Prostate gland (tissue), 2 donors: ENCODE data around the gene METTL26. TPM values are rescaled to one million over a fixed set of nuclear protein-coding genes. Genes with fewer than 3 reads are reported as not detected.

ENCODE experiments used
- DNase-seq: peaks from one replicate; pipeline ENCODE4 v3.0.0-alpha.2; 2019; ENCODE audit warnings: low spot score
- H3K27ac ChIP-seq, 2 donors: fragments of 200-600 bp; sonication (generic); 2 replicates each; pipeline ENCODE4 v1.5.1; 2017 to 2019
- H3K27me3 ChIP-seq: fragments of 200-600 bp; sonication (generic); replicated peaks from 2 replicates; pipeline ENCODE4 v1.5.1; 2019; ENCODE audit not compliant: insufficient read depth
- H3K36me3 ChIP-seq, 2 donors: fragments of 200-600 bp; sonication (generic); 1 replicate in 1 of 2; 2 replicates in 1 of 2; pipeline versions ENCODE4 v1.5.1 to v1.8.1; 2017 to 2019
- H3K4me1 ChIP-seq: fragments of 200-600 bp; sonication (generic); replicated peaks from 2 replicates; pipeline ENCODE4 v1.5.1; 2019
- H3K4me3 ChIP-seq, 2 donors: fragments of 200-600 bp; sonication (generic); 2 replicates each; pipeline ENCODE4 v1.5.1; 2017 to 2019
- H3K9me3 ChIP-seq: fragments of 200-600 bp; sonication (generic); 2 replicates; pipeline ENCODE4 v1.5.1; 2017
- POLR2A ChIP-seq: fragments of 450-650 bp; IDR thresholded peaks from one replicate; pipeline ENCODE4 v1.6.1; 2016; ENCODE audit warnings: antibody characterized with exemption, mild to moderate bottlenecking
- POLR2AphosphoS5 ChIP-seq: sonication (generic); formaldehyde crosslinking; IDR thresholded peaks from one replicate; pipeline ENCODE4 v1.6.1; 2017; ENCODE audit warnings: antibody characterized with exemption
- WGBS: methylation state at CpG from one replicate; pipeline ENCODE4 v1.1.5; 2018; 5-methylcytosine and 5-hydroxymethylcytosine counted together
- intact Hi-C: fragments of 100-400 bp; cut with DNase I; formaldehyde crosslinking; loops from one replicate; pipeline ENCODE4 v1.14.2; 2022
- total RNA-seq, 2 donors: library from RNA; depleted of rRNA; stranded (reverse); fragments of >200 nt; gene quantifications; one replicate each; pipeline ENCODE4 v1.1.0, GENCODE V29; 2016
- TF ChIP-seq, protein P1 (sequence below), 4 experiments: fragments of 200-600 bp in 2 of 4; fragments of 450-650 bp in 2 of 4; sonication (generic) in 2 of 4; IDR thresholded peaks; 1 replicate in 3 of 4; 2 replicates in 1 of 4; pipeline ENCODE4 v1.5.1; 2016 to 2019; ENCODE audit warnings: antibody characterized with exemption in 4 of 4, mild to moderate bottlenecking in 2 of 4, moderate library complexity in 2 of 4

Gene METTL26
- total RNA-seq, 2 donors from 2014 or later: 179 to 207 TPM

DNA sequence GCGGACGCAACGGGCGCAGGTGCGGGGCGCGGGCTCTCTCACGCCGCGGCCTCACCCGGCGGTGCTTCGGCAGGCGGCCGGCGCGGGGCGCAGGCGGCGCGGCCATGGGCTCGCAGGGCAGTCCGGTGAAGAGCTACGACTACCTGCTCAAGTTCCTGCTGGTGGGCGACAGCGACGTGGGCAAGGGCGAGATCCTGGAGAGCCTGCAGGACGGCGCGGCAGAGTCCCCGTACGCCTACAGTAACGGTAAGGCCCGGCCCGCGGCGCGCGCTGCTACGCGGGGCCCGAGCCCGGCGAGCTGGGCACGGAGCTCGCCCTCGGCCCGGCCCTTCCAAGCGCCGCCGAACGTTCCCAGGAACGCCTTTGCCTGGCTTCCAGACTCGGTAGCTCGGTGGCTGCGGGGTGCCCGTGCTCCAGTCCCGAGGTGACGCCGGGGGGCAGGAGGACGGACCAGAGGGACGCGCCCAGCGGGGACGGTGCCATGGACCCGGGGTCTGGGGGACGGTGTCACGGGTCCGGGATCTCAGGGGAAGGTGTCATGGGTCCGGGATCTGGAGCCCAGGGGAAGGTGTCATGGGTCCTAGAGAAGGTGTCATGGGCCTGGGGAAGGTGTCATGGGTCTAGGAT is 45.8 kb downstream of the METTL26 start:
- no peak for DNase-seq
- Histone ChIP-seq H3K36me3 (no peaks in the 10 kb centered on the region), H3K27ac (peak overlapping the region; percentile 87 to 89), H3K4me3 (peak overlapping the region; percentile 70 to 87), H3K27me3 (no peaks in the 10 kb centered on the region), H3K4me1 (peaks cover 16% of the 10 kb centered on the region), H3K9me3 (no peaks in the 10 kb centered on the region)
- 1% methylated on average over 38 of the region's 71 CpGs for WGBS
- TF ChIP-seq, protein P1, sequence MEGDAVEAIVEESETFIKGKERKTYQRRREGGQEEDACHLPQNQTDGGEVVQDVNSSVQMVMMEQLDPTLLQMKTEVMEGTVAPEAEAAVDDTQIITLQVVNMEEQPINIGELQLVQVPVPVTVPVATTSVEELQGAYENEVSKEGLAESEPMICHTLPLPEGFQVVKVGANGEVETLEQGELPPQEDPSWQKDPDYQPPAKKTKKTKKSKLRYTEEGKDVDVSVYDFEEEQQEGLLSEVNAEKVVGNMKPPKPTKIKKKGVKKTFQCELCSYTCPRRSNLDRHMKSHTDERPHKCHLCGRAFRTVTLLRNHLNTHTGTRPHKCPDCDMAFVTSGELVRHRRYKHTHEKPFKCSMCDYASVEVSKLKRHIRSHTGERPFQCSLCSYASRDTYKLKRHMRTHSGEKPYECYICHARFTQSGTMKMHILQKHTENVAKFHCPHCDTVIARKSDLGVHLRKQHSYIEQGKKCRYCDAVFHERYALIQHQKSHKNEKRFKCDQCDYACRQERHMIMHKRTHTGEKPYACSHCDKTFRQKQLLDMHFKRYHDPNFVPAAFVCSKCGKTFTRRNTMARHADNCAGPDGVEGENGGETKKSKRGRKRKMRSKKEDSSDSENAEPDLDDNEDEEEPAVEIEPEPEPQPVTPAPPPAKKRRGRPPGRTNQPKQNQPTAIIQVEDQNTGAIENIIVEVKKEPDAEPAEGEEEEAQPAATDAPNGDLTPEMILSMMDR (IDR thresholded peaks at IDR 0.05): no peak
- peak; percentile 57 for TF ChIP-seq POLR2A
- intact Hi-C loops: no loop called here

DNA sequence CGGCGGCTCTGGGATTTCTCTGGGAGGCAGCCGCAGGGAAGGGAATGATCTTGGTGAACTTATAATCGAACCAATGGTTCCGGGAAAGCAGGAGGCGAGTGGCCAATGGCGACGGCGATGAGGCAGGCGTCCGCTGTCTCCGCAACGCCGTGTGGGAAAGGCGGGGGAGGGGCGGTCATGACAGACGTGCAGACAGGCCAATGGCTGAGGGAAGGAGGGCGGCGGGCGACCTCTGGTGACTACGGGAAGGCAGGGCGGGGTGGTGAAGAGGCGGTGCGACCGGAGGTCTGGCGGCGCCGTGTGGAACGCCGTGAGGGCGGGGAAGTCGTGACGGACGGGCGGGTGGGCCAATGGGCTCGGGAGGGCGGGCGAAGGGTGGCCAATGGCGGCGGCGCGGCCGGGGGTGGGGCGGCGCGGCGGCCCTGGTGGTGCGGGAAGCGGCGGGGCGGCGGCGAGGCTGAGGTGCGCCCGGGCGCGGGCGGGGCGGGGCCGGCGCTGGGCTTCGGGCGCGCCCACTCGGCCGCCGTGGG is 46.4 kb downstream of the METTL26 start, which contains the start of gene RAB40C:
Gene RAB40C (plus strand): TSS at position 409 of the 530 bp plus-strand sequence. CDS start 226 bp downstream, outside the sequence.
- H3K4me1 ChIP-seq: peaks cover 16% of the 10 kb centered on the region
- under 1% methylated on average over 51 of the region's 67 CpGs for WGBS
- intact Hi-C loops: loop anchor here (2.0 kb wide), 1 partner anchor 47 kb away; the partner anchor contains the start of gene METTL26

DNA sequence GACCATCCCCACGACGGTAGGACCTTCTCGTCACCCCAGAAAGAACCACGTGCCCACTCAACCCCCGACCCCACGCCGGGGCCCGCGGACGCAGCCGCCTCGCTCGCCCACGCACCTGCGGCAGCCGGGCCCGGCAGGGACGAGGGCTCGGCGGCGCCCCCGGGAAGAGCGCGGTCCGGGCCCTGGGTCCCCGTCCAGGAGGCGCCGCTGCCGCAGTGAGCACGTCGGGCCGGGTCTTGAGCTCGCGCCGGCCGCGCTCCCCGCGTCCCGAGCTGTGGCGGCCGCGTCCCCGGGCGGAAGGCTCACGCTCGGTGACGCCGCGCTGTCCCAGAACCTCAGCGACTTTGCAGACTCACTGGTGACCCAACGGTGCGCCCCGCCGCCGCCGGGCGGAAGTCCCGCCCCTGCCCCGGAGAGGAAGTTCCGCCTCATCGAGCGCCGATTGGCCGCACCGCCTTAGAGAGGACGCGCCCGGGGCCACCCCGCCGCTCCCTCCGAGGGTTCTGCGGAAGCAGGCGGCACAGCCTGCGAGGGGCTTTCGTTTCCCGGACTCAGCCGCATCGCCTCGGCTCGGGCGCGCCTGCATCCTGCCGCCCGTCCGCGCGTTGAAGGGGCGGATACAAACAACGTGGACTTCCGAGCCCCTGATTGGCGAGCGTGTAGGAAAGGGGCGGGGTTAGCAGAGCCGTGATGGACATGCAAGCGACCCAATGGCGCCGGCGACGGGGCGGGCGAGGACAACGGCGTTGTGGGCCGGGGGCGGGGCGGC is 47.0 kb downstream of the METTL26 start:
- H3K36me3 ChIP-seq: no peaks in the 10 kb centered on the region
- peak overlapping the region; percentile 70 for H3K4me3 ChIP-seq
- H3K27me3 ChIP-seq: no peaks in the 10 kb centered on the region
- TF ChIP-seq, protein P1 (IDR thresholded peaks at IDR 0.05): peak in 1 of 4 experiments; percentile 20
- peak; percentile 83 for TF ChIP-seq POLR2AphosphoS5
- TF ChIP-seq POLR2A: peak; percentile 88
- H3K4me1 ChIP-seq: peaks cover 12% of the 10 kb centered on the region
- peak overlapping the region; percentile 95 to 98 for H3K27ac ChIP-seq
- H3K9me3 ChIP-seq: no peaks in the 10 kb centered on the region
- peak; percentile 97 for DNase-seq
- intact Hi-C loops: loop anchor here (2.0 kb wide), 1 partner anchor 48 kb away; the partner anchor contains the start of gene METTL26
- WGBS: under 1% methylated on average over 104 of the region's 107 CpGs

More for the DNA sequence above, 46.4 kb downstream of the METTL26 start, which contains the start of gene RAB40C:
- Histone ChIP-seq H3K27me3 (no peaks in the 10 kb centered on the region), H3K27ac (peak within 1 kb of the TSS; percentile 95 to 98), H3K9me3 (no peaks in the 10 kb centered on the region), H3K4me3 (peak within 1 kb of the TSS; percentile 70 to 87), H3K36me3 (no peaks in the 10 kb centered on the region)
- peak; percentile 99 for DNase-seq
- TF ChIP-seq POLR2AphosphoS5 (peak; percentile 4), POLR2A (no peak)
- TF ChIP-seq, protein P1 (IDR thresholded peaks at IDR 0.05): peak in 1 of 4 experiments; percentile 22

DNA sequence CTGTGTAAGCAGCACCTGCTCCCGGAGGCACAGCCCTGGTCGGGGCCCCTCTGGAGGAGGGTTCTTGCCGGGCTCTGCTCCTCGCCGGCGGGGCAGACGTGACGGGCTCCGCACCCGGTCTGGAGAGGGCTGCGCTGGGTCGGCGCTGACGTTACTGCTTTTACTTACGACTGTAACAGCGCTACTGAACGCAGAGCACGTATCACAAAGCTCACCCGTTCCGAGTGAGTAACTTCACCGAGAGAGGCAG is 47.5 kb downstream of the METTL26 start:
- peak overlapping the region; percentile 95 to 98 for H3K27ac ChIP-seq
- WGBS: under 1% methylated on average over 21 of the region's 21 CpGs
- intact Hi-C loops: loop anchor here (2.0 kb wide), 1 partner anchor 48 kb away; the partner anchor contains the start of gene METTL26
- TF ChIP-seq, protein P1 (IDR thresholded peaks at IDR 0.05): no peak
- TF ChIP-seq POLR2AphosphoS5: no peak
- TF ChIP-seq POLR2A: no peak
- no peaks in the 10 kb centered on the region for H3K27me3 ChIP-seq
- H3K4me1 ChIP-seq: peaks cover 8% of the 10 kb centered on the region
- no peak for DNase-seq
- peak overlapping the region; percentile 70 for H3K4me3 ChIP-seq
- H3K36me3 ChIP-seq: no peaks in the 10 kb centered on the region
- no peaks in the 10 kb centered on the region for H3K9me3 ChIP-seq
